Activated gamma-delta T cell (primary cell): ENCODE results near the gene MARK3.

Experiments
- DNase-seq: peaks from one replicate; lab custom pipeline; 2025; lab: John Stamatoyannopoulos, UW

MARK3 gene

GRCh38 chr14:103538291-103539055, 153.3 kb downstream of the MARK3 start:
- DNase-seq, result no peak

DNA sequence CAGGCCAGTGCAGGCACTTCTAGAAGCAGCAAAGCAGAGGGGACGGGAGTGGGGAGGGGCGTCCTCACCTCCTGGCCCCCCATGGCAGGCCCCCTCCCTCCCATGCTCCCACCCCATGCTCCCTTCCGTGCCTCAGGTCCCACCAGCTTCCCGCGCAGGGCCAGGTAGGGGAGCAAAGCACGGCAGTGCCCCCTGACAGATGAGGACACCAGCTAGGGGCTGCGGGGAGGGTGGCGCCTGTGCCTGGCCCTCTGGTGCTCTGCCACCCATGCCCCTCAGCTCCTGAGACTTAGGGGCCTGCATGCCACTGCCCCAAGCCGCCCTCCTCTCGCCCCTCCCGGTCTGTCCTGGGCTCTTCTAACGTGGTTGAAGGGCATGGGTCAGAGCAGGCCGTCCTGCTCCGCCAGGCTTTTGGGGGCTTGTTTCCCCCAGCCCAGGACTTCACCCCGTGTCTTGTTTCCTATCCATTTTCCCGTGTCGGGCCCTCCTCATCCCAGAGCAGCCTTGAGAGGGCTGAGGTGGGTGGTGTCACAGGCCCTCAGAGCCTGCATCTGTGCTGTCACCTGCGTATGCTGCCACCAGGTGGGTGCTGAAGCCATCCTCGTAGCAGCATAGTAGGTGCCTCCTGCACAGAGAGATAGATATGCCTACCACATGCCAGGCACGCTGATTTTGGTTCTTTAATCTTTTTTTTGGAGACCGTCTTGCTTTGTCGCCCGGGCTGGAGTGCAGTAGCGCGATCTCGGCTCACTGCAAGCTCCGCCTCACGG, 154.0 kb downstream of the MARK3 start:
- no peak for DNase-seq

DNA sequence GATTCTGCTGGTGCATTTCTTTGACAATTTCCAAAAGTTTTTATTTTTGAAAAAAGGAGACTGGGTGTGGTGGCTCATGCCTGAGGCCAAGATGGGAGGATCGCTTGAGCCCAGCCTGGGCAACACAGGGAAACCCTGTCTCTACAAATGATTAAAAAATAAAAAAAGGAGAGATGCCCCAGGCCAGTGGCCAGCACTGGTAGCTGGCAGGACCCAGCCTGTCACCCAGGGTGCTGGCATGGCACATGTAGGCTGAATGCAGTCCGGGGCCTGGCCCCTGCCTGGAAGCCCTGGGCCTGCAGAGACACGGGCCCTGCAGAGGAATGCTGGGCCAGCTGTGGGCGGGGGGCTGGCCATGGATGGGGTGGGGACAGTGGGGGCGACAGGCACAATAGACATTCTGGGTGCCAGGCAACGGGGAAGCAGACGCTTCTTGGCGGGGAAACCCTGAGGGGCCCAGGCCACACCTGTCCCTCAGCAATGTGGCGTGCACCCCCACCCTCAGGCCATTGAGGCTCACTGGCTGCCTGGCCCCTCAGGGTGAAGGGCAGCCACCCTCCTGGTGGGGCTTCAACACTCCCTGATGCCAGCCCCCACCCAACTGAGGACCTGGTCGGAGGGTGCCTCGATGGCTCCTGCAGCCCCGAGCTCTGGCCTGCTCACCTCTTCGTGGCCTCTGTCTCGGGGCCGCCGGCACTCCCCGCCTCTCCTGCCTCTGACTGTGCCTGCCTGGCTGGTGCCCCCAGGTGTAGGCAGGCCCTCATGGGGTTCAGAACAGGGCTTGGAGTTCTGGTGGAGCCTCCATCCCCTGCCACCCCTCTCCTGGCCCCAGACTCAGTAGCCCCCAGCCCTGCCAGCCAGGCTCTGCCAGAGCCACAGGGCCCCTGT, 155.8 kb downstream of the MARK3 start:
- no peak for DNase-seq

DNA sequence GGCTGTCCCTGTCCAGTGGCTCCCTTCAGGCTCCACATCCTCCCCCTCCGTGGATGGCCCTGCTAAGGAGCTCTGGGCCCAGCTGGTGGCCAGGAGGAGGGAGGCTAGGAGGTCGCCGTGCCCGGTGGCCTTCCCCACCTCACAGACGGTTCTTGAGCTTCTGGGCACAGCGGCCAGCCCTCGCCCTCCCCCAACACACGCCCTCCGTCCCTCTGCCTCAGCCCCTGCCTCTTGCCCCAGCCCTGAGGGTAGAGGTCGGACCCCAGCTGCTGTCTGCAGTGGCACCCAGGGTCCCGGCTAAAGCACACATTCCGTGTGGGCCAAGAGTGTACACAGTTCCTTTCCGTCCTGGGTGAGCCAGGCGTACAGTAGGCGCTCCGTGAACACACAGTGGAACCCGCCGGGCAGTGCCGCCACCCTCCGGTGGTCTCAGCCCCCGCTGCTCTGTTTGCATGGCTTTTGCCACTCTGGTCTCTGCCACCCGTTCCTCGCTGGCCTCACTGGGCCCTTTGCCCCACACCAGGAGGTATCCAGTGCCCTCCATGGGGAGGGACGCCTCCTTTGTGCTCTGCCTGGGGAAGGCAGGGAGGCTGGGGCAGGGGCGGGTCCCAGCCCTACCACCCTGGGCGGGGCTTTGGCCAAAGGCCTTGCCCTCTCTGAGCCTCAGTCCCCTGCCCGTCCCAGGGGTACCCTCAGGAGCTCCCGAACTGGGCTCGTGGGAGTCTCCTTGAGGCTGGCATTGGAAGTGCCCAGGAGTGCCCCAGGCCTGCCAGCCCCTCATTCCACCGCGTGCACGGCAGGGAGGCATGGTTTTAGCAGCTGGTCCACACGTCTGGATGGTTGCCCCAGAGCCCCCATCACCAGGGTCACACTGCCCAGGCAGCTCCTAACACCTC, 156.7 kb downstream of the MARK3 start:
- no peak for DNase-seq

DNA sequence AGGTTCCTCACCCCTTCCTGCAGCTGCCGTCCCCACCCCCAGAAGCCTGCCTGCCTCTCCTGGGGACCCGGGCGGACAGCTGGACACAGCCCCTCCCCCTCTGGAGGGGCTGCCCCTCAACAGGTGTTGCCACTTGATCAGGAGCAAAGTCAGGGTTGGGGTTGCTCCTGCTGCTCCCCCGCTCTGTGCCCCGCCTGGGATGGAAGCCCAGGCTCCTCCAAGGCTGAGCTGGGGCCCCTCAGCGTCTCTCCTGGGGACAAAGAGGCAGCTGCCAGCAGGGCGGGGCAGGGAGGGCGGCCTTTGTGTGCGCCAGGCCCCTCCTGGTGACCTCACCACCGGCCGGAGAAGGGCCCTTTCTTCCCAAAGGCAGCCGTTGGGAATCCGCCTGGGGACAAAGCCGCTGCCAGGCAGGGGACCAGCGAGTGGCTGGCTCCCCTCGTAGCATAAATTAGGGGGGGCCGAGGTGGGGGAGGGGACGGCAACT, 157.4 kb downstream of the MARK3 start:
- no peak for DNase-seq

- DNase-seq, result no peak
These were observed 157.9 kb downstream of the MARK3 start for GRCh38 chr14:103543140-103543539.

DNA sequence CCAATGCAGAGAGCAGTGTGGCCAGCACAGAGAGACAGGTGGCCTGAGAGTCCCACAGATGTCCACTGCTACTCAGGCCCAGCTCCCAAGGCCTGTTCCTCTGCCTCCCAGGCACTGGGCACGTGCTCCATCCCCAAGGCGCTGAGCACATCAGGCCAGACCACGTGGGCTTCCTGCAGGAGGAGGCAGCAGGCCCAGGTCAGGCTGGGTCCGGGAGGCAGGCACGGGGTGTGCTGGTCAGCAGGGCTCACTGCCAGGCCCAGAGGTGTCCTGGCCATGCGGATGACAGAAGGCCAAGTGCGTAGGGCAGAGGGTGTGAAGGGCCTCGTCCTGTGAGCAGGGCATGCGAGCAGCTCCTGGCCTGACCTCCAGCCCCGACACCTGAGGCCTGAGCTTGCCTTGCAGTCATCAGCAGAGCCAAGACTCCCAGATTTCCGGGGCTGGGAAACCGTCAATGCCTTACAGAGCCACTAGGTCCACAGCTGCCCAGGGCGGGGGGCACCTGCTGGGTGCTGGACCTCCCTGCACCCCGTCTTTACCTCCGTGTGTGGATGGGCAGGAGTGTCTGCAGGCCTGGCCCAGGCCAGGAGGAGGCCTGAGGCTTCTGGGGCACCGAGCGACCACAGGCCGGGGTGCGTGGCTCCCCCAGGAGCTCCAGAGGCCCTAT, 158.6 kb downstream of the MARK3 start:
- DNase-seq, result no peak

DNA sequence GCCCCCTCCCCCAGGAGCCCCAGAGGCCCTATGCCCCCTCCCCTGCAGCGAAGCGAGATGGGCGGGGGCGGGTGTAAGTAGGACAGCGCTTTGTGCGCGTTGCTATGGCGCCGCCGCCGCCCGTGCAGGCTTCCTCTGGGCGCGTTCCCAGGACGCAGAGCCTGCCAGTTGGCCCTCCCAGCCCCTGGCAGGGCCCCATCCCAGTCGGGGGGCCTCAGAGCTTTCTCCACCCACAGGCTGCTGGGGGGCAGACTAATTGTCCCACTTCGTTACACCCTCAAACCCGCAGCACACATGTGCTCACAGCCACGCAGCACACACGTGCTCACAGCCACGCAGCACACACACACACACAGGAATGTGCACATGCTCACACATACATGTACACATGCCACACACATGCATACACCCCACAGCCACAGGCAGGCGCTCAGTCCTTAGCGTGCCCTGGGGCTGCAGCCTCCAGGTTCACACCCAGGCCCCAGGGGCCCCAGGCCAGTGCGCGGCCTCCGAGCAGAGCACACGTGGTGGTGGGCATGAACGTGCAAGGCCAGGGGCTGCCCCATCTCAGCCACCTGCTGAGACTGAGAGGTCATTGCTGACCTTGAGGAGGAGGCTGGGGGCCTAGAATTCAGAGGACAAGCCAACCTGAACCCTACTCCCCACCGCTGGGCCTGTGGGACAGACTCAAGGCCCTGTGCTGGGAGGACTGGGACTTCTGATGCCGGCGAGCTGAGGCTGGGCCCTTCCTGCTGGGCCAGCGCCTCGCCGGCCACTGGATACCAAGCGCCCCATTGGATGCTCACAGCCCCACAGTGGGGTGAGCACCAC, 159.4 kb downstream of the MARK3 start:
- no peak for DNase-seq

DNA sequence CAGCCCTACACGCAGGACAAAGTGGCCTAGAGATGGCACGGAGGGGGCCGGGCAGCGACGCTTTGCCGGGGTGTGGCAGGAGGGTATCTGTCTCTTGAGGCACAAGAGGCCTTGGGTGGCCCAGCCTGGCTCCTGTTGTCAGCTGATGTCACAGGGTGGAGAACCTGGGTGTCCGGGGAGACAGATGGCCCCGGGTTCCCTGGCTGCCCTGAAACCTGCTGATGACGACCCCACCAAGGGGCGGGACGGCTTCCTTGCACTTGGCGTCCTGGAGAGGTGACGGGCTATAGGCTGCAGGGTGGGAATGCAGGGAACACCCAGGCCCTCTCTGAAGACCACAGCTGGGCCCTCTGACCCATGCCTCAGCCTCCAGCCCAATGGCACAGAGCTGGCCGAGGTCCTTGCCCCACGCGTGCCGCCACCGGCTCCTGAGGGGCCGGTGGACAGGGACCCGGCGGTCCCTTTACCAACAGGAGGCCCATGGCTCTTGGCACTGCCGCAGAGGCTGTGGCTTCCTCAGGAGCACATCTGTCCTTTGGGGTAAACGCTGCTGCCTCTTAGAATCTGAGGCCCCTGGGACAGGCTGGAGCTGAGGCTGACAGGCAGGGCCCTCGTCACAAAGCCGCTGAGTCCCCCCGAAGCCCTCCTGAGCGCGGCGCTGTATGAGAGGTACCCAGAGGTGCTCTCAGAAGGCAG, 160.2 kb downstream of the MARK3 start:
- DNase-seq, result no peak

- no peak for DNase-seq
These were observed 160.9 kb downstream of the MARK3 start for GRCh38 chr14:103545915-103546651.

DNA sequence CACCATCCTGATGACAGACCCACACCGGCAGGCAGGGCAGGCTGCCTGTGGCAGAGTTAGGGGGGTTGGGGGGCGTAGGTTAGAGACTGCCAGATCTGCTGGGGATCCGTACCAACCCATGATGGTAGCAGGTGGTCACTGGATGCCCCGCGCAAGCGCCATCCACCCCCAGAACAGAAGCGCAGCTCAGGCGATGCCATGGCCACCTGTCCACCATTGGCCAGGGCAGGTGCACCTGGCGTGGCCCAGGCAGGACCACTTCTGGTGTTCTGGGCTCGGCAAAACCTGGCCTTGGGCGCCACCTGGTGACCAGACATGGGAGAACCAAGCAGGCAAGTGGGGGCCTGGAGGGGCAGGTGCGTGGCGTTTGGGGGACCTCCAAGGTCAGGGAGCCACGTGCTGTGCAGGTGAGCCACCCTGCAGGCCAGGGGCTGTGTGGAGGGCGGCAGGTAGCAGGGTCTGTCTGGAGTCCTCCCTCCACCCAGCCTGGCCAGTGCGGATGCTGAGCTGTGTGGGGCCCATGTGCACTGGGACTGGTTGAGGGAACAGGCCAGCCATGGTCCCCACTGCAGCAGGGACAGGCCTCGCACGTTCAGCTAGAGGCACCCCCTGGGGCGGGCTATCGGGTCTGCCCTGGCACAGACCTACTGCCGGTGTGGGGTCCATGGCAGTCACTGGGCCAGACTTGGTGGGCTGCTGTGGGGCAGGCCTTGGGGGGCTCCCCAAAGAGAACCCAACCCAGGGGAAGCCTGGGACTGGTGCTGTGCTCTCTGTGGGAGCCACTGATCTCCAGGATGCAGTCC, 161.6 kb downstream of the MARK3 start:
- DNase-seq, result peak; percentile 43

GRCh38 chr14:103547455-103547940, 162.3 kb downstream of the MARK3 start:
- DNase-seq, result no peak

DNA sequence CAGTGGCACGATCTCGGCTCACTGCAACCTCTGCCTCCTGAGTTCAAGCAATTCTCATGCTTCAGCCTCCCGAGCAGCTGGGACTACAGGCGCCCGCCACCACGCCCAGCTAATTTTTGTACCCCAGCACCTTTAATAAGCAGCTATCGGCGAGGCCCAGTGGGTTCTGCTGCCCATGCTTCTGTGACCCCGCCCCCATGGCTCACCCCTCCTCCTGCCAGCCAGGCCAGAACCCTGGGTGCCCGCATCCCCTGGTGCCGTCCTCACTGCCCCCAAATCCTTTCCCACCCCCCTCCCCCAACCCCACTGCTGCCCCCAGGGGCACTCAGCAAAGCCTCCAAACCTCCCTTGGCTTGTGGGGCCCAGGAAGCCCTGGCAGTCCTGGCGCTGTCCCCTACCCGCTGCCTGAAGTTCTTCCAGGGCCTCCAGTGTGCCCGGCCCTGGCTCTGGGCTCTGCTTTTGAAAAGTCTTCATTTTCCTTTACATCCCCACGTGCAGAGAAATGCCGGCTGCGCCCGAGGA, 162.8 kb downstream of the MARK3 start:
- DNase-seq, result no peak

GRCh38 chr14:103548463-103549351, 163.5 kb downstream of the MARK3 start:
- no peak for DNase-seq

GRCh38 chr14:103549361-103550311, 164.4 kb downstream of the MARK3 start:
- DNase-seq, result no peak
